Osteoblast (primary cell): Measurements from ENCODE around the gene SKP2. TPM values are rescaled to one million over a fixed set of nuclear protein-coding genes. Genes with fewer than 3 reads are reported as not detected.

ENCODE experiments used
- DNase-seq: peaks from one replicate; pipeline ENCODE4 v3.0.0; 2011; ENCODE audit warnings: low spot score, mixed read lengths; ENCODE audit not compliant: insufficient read length; ENCODE audit errors: missing footprints
- H2AFZ ChIP-seq: 2 replicates; pipeline ENCODE4 v1.6.0; 2011; ENCODE audit warnings: mild to moderate bottlenecking, low read length
- H3K27ac ChIP-seq: 2 replicates; pipeline ENCODE4 v1.5.1; 2011; ENCODE audit warnings: mild to moderate bottlenecking, low read depth, low read length, moderate library complexity
- H3K27me3 ChIP-seq: 2 replicates; pipeline ENCODE4 v1.6.0; 2012; ENCODE audit warnings: mild to moderate bottlenecking, control low read depth, inconsistent platforms, low read length, moderate library complexity; ENCODE audit not compliant: insufficient read depth
- H3K36me3 ChIP-seq: 2 replicates; pipeline ENCODE4 v1.5.1; 2011; ENCODE audit warnings: mild to moderate bottlenecking, low read length, control low read depth, moderate library complexity; ENCODE audit not compliant: insufficient read depth
- H3K4me1 ChIP-seq: 2 replicates; pipeline ENCODE4 v1.5.1; 2011; ENCODE audit warnings: mild to moderate bottlenecking, low read length, control low read depth, moderate library complexity; ENCODE audit not compliant: insufficient read depth
- H3K4me2 ChIP-seq: 2 replicates; pipeline ENCODE4 v1.6.0; 2011; ENCODE audit warnings: mild to moderate bottlenecking, low read length; ENCODE audit not compliant: insufficient read depth
- H3K4me3 ChIP-seq: fragments of 200-600 bp; sonication (generic); 3 replicates; pipeline ENCODE4 v1.5.1; 2012; ENCODE audit warnings: mild to moderate bottlenecking, low read length, inconsistent platforms; ENCODE audit not compliant: insufficient read depth
- H3K79me2 ChIP-seq: 2 replicates; pipeline ENCODE4 v1.6.0; 2012; ENCODE audit warnings: mild to moderate bottlenecking, low read length, control low read depth, inconsistent platforms; ENCODE audit not compliant: insufficient read depth
- H3K9me3 ChIP-seq: 2 replicates; pipeline ENCODE4 v1.5.1; 2011; ENCODE audit warnings: low read depth, low read length, control low read depth
- H4K20me1 ChIP-seq: 2 replicates; pipeline ENCODE4 v1.6.0; 2012; ENCODE audit warnings: mild to moderate bottlenecking, low read length, control low read depth; ENCODE audit not compliant: insufficient read depth
- CTCF ChIP-seq: IDR thresholded peaks from 2 replicates; pipeline ENCODE4 v1.5.1; 2011; ENCODE audit warnings: mild to moderate bottlenecking, low read depth, low read length, moderate library complexity; ENCODE audit errors: extremely low read depth
- small RNA-seq: library from RNA; depleted of rRNA; stranded (forward); fragments of <200 nt; gene quantifications from one replicate; pipeline ENCODE3, GENCODE V24; 2012
- total RNA-seq: library from RNA; depleted of rRNA; stranded (reverse); fragments of >200 nt; gene quantifications from 2 replicates; pipeline ENCODE4 v1.2.3, GENCODE V29; 2012

Gene SKP2
- total RNA-seq, 1 donor = 20.6 TPM

GRCh38 chr5:36227046-36227445 is 75.1 kb downstream of the SKP2 start:
- no peaks in the 10 kb centered on the region for H3K9me3 ChIP-seq
- no peak for DNase-seq

GRCh38 chr5:36228505-36228904 is 76.6 kb downstream of the SKP2 start:
- no peak overlapping the region for H3K4me3 ChIP-seq
- no peaks in the 10 kb centered on the region for H3K4me1 ChIP-seq
- no peaks in the 10 kb centered on the region for H3K9me3 ChIP-seq
- no peaks in the 10 kb centered on the region for H3K27me3 ChIP-seq
- no peak for DNase-seq
- peaks cover 43% of the 10 kb centered on the region for H3K79me2 ChIP-seq
- peaks cover 5% of the 10 kb centered on the region for H4K20me1 ChIP-seq
- no peak overlapping the region for H2AFZ ChIP-seq
- H3K36me3 ChIP-seq = peaks cover 15% of the 10 kb centered on the region
- H3K4me2 ChIP-seq = no peak overlapping the region
- H3K27ac ChIP-seq = no peak overlapping the region
- TF ChIP-seq CTCF = no peak

More at GRCh38 chr5:36227046-36227445, 75.1 kb downstream of the SKP2 start:
- TF ChIP-seq CTCF = no peak
- no peaks in the 10 kb centered on the region for H3K27me3 ChIP-seq
- H3K27ac ChIP-seq = no peak overlapping the region
- H3K4me3 ChIP-seq = no peak overlapping the region
- peaks cover 15% of the 10 kb centered on the region for H3K36me3 ChIP-seq
- H3K4me2 ChIP-seq = no peak overlapping the region
- H4K20me1 ChIP-seq = peaks cover 5% of the 10 kb centered on the region
- H2AFZ ChIP-seq = no peak overlapping the region
- peaks cover 6% of the 10 kb centered on the region for H3K4me1 ChIP-seq
- peaks cover 30% of the 10 kb centered on the region for H3K79me2 ChIP-seq

- peaks cover 5% of the 10 kb centered on the region for H4K20me1 ChIP-seq
- H3K9me3 ChIP-seq = no peaks in the 10 kb centered on the region
- no peaks in the 10 kb centered on the region for H3K27me3 ChIP-seq
- peaks cover 9% of the 10 kb centered on the region for H3K36me3 ChIP-seq
- no peak overlapping the region for H3K27ac ChIP-seq
- no peak overlapping the region for H3K4me2 ChIP-seq
- no peak overlapping the region for H3K4me3 ChIP-seq
- peaks cover 51% of the 10 kb centered on the region for H3K79me2 ChIP-seq
- no peak for TF ChIP-seq CTCF
- H3K4me1 ChIP-seq = no peaks in the 10 kb centered on the region
- DNase-seq = no peak
- no peak overlapping the region for H2AFZ ChIP-seq
These were observed 78.4 kb downstream of the SKP2 start for GRCh38 chr5:36230151-36230790.

GRCh38 chr5:36232533-36232932 is 80.6 kb downstream of the SKP2 start:
- Histone ChIP-seq H3K27ac (no peak overlapping the region), H4K20me1 (peaks cover 6% of the 10 kb centered on the region), H3K36me3 (no peaks in the 10 kb centered on the region), H3K4me1 (no peaks in the 10 kb centered on the region), H3K4me2 (no peak overlapping the region), H2AFZ (no peak overlapping the region), H3K4me3 (no peak overlapping the region), H3K79me2 (peaks cover 70% of the 10 kb centered on the region), H3K27me3 (no peaks in the 10 kb centered on the region), H3K9me3 (no peaks in the 10 kb centered on the region)
- no peak for TF ChIP-seq CTCF
- no peak for DNase-seq

Small RNAs within 50 kb of the gene (small RNA-seq; reads per million reads assigned to genes)
- gene MIR580 = 7.0 reads per million, percentile 90 among the genes with 10 or more reads in this experiment
- gene RNU6-1305P = not detected

Other genes with a start within 250 kb of the SKP2 start
- gene CAPSL, start 213.5 kb upstream of the SKP2 start, total RNA-seq = not detected in 2 replicates
- gene UGT3A1, start 160.7 kb upstream of the SKP2 start, total RNA-seq = not detected in 2 replicates
- gene UGT3A2, start 85.2 kb upstream of the SKP2 start, total RNA-seq = under 0.01 TPM in 1 of 2 replicates, not detected in the other
- 11.5 and 13.8 TPM in 2 replicates for gene LMBRD2, start 224 bp upstream of the SKP2 start, total RNA-seq
- gene NADK2, start 89.8 kb downstream of the SKP2 start, total RNA-seq = 34.7 and 44.8 TPM in 2 replicates
- 1.8 and 3.5 TPM in 2 replicates for gene RANBP3L, start 149.8 kb downstream of the SKP2 start, total RNA-seq